ENCODE results near the gene SNRNP40.
"Not testable (repeated sequence)": the region's sequence is repeated elsewhere in the genome, so short reads cannot be mapped to it uniquely, and the experiment has no call there.

Gene SNRNP40

GRCh38 chr1:31296486-31297276 lies at the start of gene SNRNP40, which contains the start of gene ZCCHC17:
SNRNP40 (minus strand) TSS chr1:31296788; CDS start chr1:31296751, 37 bp downstream.
ZCCHC17 (plus strand) TSS chr1:31297032; CDS start chr1:31310099, 13,067 bp downstream.
- peak; percentile 98 for DNase-seq (ENCODE audit: low spot score)

GRCh38 chr1:31345635-31346034 lies 49.0 kb upstream of the SNRNP40 start:
- DNase-seq (ENCODE audit: low spot score), result no peak

GRCh38 chr1:31344503-31344902 lies 47.9 kb upstream of the SNRNP40 start:
- no peak for DNase-seq (ENCODE audit: low spot score)

GRCh38 chr1:31336687-31337467 lies 40.3 kb upstream of the SNRNP40 start:
- no peak for DNase-seq (ENCODE audit: low spot score)

GRCh38 chr1:31335007-31335406 lies 38.4 kb upstream of the SNRNP40 start:
- peak; percentile 40 for DNase-seq (ENCODE audit: low spot score)

GRCh38 chr1:31327381-31327780 lies 30.8 kb upstream of the SNRNP40 start:
- DNase-seq (ENCODE audit: low spot score), result no peak

GRCh38 chr1:31326461-31326860 lies 29.9 kb upstream of the SNRNP40 start:
- no peak for DNase-seq (ENCODE audit: low spot score)

GRCh38 chr1:31324992-31325391 lies 28.4 kb upstream of the SNRNP40 start:
- no peak for DNase-seq (ENCODE audit: low spot score)

- no peak for DNase-seq (ENCODE audit: low spot score)
Observed at GRCh38 chr1:31324093-31324492, 27.5 kb upstream of the SNRNP40 start.

GRCh38 chr1:31318146-31318545 lies 21.6 kb upstream of the SNRNP40 start:
- DNase-seq (ENCODE audit: low spot score), result no peak

- DNase-seq (ENCODE audit: low spot score), result no peak
Observed at GRCh38 chr1:31315902-31316301, 19.3 kb upstream of the SNRNP40 start.

GRCh38 chr1:31310198-31310597 lies 13.6 kb upstream of the SNRNP40 start:
- DNase-seq (ENCODE audit: low spot score), result no peak

GRCh38 chr1:31308036-31308435 lies 11.4 kb upstream of the SNRNP40 start:
- DNase-seq (ENCODE audit: low spot score), result no peak

GRCh38 chr1:31306278-31306677 lies 9.7 kb upstream of the SNRNP40 start:
- peak; percentile 61 for DNase-seq (ENCODE audit: low spot score)

GRCh38 chr1:31302709-31303441 lies 6.3 kb upstream of the SNRNP40 start:
- DNase-seq (ENCODE audit: low spot score), result no peak

GRCh38 chr1:31300193-31300592 lies 3.6 kb upstream of the SNRNP40 start:
- DNase-seq (ENCODE audit: low spot score), result no peak

GRCh38 chr1:31299365-31299764 lies 2.8 kb upstream of the SNRNP40 start:
- DNase-seq (ENCODE audit: low spot score), result no peak

- DNase-seq (ENCODE audit: low spot score), result peak; percentile 8
Observed at GRCh38 chr1:31297277-31298247, 974 bp upstream of the SNRNP40 start.

GRCh38 chr1:31295874-31296485 lies 608 bp downstream of the SNRNP40 start:
- no peak for DNase-seq (ENCODE audit: low spot score)

GRCh38 chr1:31289021-31289420 lies 7.6 kb downstream of the SNRNP40 start:
- DNase-seq (ENCODE audit: low spot score), result no peak

GRCh38 chr1:31287791-31288190 lies 8.8 kb downstream of the SNRNP40 start:
- not testable (repeated sequence) for DNase-seq (ENCODE audit: low spot score)

Data from hepatic stellate cell (primary cell).